ENCODE measurements around the gene SERPINB4.
"Not testable (repeated sequence)": the region's sequence is repeated elsewhere in the genome, so short reads cannot be mapped to it uniquely, and the experiment has no call there.

SERPINB4 gene

DNA sequence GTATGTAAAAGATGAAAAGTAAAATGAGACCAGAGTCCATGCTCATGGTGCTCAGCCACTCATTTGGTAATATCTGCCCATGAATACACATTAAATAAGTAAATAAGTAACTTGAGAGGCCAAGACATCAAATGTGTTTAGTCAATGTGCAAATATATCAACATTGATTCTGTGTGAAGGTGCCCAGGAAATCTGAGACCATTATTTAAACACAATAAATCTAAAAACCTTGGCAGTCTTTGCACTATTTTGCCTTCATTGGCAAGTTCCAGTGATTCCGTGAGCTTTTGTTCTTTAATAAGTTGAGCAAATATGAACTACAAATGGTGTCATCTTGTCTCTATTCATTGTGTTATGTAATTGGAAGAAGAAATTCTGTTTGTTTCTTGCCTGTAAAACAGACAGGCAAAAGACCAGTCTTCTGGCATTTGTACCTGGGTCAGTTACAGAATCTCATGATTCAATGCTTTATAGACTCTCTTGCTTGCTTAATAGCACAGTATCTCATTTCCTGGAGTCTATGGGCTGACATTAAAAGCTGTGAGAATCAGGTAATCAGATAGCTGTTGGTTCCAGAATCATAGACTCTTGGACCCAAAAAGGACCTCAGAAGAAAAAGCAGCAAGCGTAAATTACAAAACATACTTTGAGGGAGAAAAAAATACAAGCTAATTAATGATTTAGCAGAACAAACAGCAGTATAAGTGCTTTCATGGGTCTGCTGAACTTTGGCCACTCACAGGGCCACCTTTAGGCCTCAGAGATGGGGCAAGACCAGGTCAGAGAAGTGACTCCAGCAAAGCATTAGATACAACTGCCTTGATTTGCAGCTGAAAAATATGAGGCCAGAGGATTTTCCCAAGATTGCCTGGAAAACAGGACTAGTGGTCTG, 37.6 kb upstream of the SERPINB4 start:
- TF ChIP-seq, protein P1, sequence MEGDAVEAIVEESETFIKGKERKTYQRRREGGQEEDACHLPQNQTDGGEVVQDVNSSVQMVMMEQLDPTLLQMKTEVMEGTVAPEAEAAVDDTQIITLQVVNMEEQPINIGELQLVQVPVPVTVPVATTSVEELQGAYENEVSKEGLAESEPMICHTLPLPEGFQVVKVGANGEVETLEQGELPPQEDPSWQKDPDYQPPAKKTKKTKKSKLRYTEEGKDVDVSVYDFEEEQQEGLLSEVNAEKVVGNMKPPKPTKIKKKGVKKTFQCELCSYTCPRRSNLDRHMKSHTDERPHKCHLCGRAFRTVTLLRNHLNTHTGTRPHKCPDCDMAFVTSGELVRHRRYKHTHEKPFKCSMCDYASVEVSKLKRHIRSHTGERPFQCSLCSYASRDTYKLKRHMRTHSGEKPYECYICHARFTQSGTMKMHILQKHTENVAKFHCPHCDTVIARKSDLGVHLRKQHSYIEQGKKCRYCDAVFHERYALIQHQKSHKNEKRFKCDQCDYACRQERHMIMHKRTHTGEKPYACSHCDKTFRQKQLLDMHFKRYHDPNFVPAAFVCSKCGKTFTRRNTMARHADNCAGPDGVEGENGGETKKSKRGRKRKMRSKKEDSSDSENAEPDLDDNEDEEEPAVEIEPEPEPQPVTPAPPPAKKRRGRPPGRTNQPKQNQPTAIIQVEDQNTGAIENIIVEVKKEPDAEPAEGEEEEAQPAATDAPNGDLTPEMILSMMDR (IDR thresholded peaks at IDR 0.05; ENCODE audit: extremely low read depth, insufficient read depth, missing control alignments): no peak
- in situ Hi-C loops (cut with MboI; ENCODE audit: low pct_unique_long_range_greater_than_20kb, low sequenced_read_pairs, unreplicated experiment): no loop called here
- no peak for DNase-seq (ENCODE audit: low spot score)

DNA sequence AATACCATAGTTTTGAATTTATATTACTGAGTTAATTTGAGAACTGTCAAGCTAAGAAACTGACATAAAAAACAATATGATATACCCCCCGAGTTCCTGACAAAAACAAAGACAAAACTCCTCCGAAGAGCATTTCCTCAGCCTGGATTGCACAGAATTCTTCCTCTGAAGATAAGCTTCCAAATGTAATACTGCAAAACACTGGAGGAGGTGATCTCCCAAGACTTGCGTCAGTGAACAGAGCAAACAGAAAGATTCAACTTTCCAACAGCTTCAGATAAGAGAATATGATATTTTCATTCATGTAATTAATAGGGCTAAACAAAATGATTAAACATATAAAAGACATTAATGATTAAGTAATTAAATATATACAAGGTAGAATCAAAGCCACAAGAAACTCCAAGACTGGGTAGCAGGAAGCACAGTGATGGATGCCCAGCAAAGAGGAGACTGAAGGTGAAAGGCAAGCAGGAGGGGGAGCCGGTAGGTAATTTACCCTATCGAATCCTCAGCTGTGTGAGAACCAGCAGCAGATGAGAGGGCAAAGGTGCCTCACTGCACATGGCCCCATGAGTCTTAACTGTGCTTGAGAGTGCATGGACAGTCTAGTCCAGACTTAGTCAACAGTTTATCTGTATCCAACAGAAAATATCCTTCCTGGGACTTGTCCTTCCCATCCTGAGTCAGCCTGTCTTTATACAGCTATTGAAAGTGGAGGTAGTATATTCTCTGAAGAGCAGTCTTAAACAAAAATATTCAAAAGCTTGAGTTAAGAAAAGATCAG, 36.0 kb upstream of the SERPINB4 start:
- TF ChIP-seq, protein P1 (IDR thresholded peaks at IDR 0.05; ENCODE audit: extremely low read depth, insufficient read depth, missing control alignments): no peak
- no peak for DNase-seq (ENCODE audit: low spot score)
- in situ Hi-C loops (cut with MboI; ENCODE audit: low pct_unique_long_range_greater_than_20kb, low sequenced_read_pairs, unreplicated experiment): no loop called here

DNA sequence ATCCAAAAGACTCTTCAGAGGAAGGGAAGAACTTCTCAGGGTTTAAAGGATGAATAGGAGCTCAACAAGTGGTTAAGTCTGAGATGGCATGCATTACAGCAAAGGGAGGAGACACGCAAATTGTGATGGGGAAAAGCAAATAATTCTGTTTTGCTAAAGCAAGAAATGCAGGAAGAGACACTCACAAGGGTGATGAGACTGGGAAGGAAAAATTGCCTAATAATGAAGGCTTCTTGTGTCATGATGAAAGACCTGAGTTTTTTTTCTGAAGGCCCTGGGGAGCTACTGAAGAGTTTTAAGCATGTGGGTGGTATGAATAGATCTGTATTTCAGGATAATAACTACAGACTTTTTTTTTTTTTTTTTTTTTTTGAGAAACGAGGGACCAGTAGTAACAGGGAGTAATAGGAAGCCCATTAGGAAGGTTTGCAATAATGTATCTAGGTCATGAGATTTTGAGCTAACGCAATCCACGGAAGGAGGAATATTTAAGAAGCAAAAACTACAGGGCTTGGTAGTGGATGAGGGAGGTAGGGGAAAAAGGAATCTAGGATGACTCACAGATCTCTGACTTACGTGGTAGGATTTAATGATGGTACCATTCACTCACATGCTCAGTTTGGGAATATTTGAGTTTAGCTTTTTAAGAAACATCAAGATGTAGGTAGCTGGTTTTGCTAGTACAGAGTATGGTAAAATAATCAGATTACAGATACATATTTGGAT, 33.6 kb upstream of the SERPINB4 start:
- in situ Hi-C loops (cut with MboI; ENCODE audit: low pct_unique_long_range_greater_than_20kb, low sequenced_read_pairs, unreplicated experiment): no loop called here
- DNase-seq (ENCODE audit: low spot score): no peak
- TF ChIP-seq, protein P1 (IDR thresholded peaks at IDR 0.05; ENCODE audit: extremely low read depth, insufficient read depth, missing control alignments): no peak

DNA sequence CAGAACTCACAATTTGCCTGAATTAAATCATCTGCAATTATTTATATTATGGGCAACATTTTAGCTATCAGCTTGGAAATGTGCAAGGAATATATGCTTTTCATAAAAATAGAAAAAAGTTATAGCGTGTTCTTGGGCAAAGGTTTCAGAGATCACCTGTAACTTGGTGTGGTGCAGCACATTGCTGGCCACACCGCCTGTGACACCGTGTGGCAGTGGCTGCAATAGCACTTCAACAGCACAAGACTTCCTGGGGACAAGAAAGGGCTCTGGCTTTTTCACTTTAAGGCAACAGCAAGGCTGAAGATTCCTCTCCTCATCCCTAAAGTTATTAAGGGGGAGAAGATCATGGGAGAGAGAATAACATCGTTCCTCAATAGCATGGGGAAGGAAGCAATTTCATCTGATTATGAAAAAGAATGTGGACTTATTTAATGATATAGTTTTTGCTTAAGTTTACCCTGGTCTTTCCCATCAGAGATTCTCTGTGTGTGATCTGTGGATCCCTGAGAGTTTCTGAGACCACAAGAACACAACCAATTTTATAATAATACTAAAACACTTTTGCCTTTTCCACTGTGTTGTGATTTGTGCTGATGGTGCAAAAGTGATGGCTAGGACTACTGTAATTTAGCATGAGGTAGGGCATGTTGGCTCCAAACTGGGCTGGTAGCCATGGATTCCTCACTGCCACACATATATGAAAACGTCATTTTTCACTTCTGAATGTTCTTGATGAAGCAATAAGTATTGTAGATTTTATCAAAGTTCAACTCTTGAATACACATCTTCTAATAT, 32.7 kb upstream of the SERPINB4 start:
- TF ChIP-seq, protein P1 (IDR thresholded peaks at IDR 0.05; ENCODE audit: extremely low read depth, insufficient read depth, missing control alignments): peak; percentile 45
- in situ Hi-C loops (cut with MboI; ENCODE audit: low pct_unique_long_range_greater_than_20kb, low sequenced_read_pairs, unreplicated experiment): no loop called here
- no peak for DNase-seq (ENCODE audit: low spot score)

DNA sequence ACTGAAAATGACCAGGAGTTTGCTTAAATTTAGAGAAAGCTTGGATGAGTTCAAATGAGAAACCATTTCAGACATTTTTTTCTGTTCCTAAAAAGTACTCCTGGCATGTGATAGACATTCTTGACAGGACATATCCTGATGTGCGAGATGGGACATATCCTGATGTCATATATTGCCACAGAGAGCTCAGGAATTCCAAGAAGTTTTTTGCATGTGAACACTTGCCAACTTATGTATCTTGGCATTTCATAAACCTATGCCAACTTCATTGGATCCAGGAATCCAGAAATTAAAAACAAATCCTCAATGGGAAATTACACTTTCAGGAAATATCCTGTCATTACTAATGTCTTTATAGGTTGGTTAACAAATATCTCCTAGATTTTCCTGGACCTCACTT, 20.5 kb upstream of the SERPINB4 start:
- TF ChIP-seq, protein P1 (IDR thresholded peaks at IDR 0.05; ENCODE audit: extremely low read depth, insufficient read depth, missing control alignments): no peak
- DNase-seq (ENCODE audit: low spot score): no peak
- in situ Hi-C loops (cut with MboI; ENCODE audit: low pct_unique_long_range_greater_than_20kb, low sequenced_read_pairs, unreplicated experiment): no loop called here

DNA sequence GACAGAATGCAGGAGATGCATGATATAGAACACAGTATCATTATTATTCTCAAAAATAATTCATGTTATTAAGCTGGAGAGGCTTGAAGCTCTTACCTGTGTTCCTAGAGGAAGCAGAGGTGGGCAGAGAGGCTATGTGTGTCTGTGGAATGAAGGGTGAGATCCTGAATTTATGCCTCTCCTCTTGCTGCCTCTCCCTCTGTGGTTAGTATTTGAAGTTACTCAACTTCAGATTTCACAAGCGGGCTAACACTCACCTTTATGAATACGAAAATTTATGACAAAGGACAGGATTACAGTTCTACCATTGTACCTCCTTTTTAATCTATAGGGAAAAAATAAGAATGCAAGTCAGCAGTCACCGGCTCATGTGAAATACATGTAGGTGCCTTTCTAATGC, 17.7 kb upstream of the SERPINB4 start, which contains the start of gene SERPINB3:
Gene SERPINB3 (minus strand): TSS at position 144 of the 400 bp plus-strand sequence. CDS start 677 bp downstream, outside the sequence.
- DNase-seq (ENCODE audit: low spot score); in situ Hi-C loops (cut with MboI; ENCODE audit: low pct_unique_long_range_greater_than_20kb, low sequenced_read_pairs, unreplicated experiment): not testable (repeated sequence)

DNA sequence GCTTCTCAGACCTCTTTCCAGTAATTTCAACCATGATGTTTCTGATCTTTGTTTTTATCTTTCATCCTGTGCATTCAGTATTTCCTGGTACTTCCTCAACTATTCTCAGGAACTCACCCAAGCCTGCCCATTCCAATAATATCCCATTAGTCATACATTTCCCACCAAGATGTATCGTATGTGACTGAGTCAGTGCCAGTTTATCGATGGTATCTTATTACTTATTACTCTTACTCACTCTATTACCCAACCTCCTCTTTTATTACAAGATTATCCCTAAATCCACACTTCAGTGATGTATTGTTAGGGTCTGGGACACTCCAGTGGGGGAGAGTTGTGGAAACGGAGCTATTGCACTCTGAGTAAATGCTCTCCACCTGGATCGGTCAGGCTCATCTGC, 14.9 kb upstream of the SERPINB4 start:
- DNase-seq (ENCODE audit: low spot score); in situ Hi-C loops (cut with MboI; ENCODE audit: low pct_unique_long_range_greater_than_20kb, low sequenced_read_pairs, unreplicated experiment): not testable (repeated sequence)

DNA sequence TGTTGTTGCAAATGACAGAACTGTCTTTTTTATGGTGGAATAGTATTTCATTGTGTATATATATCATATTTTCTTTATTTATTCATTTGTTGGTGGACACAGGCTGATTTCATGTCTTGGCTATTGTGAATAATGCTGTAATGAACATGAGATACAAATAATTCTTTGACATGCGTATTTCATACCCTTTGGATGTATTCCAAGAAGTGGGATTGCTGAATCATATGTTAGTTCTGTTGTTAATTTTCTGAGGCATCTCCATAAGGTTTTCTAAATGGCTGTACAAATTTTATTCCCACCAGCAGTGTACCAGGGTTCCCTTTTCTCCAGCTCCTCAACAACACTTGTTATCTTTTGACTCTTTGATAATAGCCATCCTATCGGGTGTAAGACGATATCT, 6.2 kb upstream of the SERPINB4 start:
- in situ Hi-C loops (cut with MboI; ENCODE audit: low pct_unique_long_range_greater_than_20kb, low sequenced_read_pairs, unreplicated experiment); DNase-seq (ENCODE audit: low spot score): not testable (repeated sequence)

Measured in GM13977 (cell line).